ENCODE data around the gene DEPDC1. TPM values are rescaled to one million over a fixed set of nuclear protein-coding genes. Genes with fewer than 3 reads are reported as not detected.

DEPDC1 gene
- total RNA-seq, 1 experiment from 2014 or later = 44.5 TPM

DNA sequence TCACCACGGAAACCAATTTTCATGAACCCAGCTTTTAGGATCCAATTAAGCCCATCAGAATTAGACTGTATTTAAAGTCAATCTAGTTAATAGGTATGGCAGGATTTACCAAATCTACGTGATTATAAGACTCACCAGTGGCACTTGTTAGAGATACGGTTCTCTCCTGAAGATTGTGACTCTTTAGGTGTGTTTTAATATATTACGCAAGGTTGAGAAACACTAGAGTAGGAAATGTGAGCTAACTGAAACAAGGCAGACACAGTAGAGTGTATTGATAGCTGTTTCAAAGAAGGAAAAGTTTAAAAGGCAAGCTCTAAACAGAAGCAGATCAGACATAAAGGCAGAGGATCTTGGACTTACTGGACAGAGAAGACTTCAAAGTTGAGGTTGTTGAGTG lies 35.9 kb downstream of the DEPDC1 start:
- no peak overlapping the region for H3K4me3 Mint-ChIP-seq
- no peak overlapping the region for H3K27ac Mint-ChIP-seq
- POLR2A ChIA-PET = no interaction called here
- ATAC-seq = no peak
- no peaks in the 10 kb centered on the region for H3K27me3 Mint-ChIP-seq (ENCODE audit: low read depth)
- TF ChIP-seq, protein P1, sequence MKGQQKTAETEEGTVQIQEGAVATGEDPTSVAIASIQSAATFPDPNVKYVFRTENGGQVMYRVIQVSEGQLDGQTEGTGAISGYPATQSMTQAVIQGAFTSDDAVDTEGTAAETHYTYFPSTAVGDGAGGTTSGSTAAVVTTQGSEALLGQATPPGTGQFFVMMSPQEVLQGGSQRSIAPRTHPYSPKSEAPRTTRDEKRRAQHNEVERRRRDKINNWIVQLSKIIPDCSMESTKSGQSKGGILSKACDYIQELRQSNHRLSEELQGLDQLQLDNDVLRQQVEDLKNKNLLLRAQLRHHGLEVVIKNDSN (CRISPR knock-in tag; IDR thresholded peaks at IDR 0.05) = no peak
- TF ChIP-seq, protein P2, sequence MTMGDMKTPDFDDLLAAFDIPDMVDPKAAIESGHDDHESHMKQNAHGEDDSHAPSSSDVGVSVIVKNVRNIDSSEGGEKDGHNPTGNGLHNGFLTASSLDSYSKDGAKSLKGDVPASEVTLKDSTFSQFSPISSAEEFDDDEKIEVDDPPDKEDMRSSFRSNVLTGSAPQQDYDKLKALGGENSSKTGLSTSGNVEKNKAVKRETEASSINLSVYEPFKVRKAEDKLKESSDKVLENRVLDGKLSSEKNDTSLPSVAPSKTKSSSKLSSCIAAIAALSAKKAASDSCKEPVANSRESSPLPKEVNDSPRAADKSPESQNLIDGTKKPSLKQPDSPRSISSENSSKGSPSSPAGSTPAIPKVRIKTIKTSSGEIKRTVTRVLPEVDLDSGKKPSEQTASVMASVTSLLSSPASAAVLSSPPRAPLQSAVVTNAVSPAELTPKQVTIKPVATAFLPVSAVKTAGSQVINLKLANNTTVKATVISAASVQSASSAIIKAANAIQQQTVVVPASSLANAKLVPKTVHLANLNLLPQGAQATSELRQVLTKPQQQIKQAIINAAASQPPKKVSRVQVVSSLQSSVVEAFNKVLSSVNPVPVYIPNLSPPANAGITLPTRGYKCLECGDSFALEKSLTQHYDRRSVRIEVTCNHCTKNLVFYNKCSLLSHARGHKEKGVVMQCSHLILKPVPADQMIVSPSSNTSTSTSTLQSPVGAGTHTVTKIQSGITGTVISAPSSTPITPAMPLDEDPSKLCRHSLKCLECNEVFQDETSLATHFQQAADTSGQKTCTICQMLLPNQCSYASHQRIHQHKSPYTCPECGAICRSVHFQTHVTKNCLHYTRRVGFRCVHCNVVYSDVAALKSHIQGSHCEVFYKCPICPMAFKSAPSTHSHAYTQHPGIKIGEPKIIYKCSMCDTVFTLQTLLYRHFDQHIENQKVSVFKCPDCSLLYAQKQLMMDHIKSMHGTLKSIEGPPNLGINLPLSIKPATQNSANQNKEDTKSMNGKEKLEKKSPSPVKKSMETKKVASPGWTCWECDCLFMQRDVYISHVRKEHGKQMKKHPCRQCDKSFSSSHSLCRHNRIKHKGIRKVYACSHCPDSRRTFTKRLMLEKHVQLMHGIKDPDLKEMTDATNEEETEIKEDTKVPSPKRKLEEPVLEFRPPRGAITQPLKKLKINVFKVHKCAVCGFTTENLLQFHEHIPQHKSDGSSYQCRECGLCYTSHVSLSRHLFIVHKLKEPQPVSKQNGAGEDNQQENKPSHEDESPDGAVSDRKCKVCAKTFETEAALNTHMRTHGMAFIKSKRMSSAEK (CRISPR knock-in tag; IDR thresholded peaks at IDR 0.05; ENCODE audit: borderline replicate concordance) = no peak
- no peak for TF ChIP-seq ZNF121 (CRISPR knock-in tag; IDR thresholded peaks at IDR 0.05)
- no peak for TF ChIP-seq ZBTB21 (CRISPR knock-in tag; IDR thresholded peaks at IDR 0.05; ENCODE audit: borderline replicate concordance)
- no peak for TF ChIP-seq JUN (CRISPR knock-in tag; IDR thresholded peaks at IDR 0.05)
- DNase-seq (ENCODE audit: low spot score) = no peak
- CTCF ChIA-PET = no interaction called here
- H3K36me3 Mint-ChIP-seq = peaks cover 14% of the 10 kb centered on the region
- H3K4me1 Mint-ChIP-seq = peaks cover 11% of the 10 kb centered on the region
- peaks cover 16% of the 10 kb centered on the region for H3K9me3 Mint-ChIP-seq

DNA sequence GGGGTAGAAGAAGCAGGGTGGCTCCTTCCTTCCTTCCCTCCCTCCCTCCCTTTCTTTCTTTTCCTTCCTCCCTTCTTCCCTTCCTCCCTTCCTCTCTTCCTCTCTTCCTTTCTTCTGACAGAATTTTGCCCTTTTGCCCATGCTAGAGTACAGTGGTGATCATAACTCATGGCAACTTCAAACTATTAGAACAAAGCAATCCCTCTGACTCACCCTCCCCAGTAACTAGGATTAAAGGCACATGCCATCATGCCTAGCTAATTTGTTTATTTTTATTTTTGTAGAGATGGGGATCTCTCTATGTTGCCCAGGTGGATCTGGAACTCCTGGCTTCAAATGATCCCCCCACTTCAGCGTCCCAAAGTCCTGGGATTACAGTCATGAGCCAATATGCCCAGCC lies 37.1 kb downstream of the DEPDC1 start:
- ChIA-PET POLR2A (no interaction called here), CTCF (no interaction called here)
- TF ChIP-seq, protein P3, sequence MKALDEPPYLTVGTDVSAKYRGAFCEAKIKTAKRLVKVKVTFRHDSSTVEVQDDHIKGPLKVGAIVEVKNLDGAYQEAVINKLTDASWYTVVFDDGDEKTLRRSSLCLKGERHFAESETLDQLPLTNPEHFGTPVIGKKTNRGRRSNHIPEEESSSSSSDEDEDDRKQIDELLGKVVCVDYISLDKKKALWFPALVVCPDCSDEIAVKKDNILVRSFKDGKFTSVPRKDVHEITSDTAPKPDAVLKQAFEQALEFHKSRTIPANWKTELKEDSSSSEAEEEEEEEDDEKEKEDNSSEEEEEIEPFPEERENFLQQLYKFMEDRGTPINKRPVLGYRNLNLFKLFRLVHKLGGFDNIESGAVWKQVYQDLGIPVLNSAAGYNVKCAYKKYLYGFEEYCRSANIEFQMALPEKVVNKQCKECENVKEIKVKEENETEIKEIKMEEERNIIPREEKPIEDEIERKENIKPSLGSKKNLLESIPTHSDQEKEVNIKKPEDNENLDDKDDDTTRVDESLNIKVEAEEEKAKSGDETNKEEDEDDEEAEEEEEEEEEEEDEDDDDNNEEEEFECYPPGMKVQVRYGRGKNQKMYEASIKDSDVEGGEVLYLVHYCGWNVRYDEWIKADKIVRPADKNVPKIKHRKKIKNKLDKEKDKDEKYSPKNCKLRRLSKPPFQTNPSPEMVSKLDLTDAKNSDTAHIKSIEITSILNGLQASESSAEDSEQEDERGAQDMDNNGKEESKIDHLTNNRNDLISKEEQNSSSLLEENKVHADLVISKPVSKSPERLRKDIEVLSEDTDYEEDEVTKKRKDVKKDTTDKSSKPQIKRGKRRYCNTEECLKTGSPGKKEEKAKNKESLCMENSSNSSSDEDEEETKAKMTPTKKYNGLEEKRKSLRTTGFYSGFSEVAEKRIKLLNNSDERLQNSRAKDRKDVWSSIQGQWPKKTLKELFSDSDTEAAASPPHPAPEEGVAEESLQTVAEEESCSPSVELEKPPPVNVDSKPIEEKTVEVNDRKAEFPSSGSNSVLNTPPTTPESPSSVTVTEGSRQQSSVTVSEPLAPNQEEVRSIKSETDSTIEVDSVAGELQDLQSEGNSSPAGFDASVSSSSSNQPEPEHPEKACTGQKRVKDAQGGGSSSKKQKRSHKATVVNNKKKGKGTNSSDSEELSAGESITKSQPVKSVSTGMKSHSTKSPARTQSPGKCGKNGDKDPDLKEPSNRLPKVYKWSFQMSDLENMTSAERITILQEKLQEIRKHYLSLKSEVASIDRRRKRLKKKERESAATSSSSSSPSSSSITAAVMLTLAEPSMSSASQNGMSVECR (CRISPR knock-in tag; IDR thresholded peaks at IDR 0.05; ENCODE audit: borderline replicate concordance) = no peak
- TF ChIP-seq MYBL2 (CRISPR knock-in tag; IDR thresholded peaks at IDR 0.05) = no peak
- TF ChIP-seq, protein P4, sequence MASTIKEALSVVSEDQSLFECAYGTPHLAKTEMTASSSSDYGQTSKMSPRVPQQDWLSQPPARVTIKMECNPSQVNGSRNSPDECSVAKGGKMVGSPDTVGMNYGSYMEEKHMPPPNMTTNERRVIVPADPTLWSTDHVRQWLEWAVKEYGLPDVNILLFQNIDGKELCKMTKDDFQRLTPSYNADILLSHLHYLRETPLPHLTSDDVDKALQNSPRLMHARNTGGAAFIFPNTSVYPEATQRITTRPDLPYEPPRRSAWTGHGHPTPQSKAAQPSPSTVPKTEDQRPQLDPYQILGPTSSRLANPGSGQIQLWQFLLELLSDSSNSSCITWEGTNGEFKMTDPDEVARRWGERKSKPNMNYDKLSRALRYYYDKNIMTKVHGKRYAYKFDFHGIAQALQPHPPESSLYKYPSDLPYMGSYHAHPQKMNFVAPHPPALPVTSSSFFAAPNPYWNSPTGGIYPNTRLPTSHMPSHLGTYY (CRISPR knock-in tag; IDR thresholded peaks at IDR 0.05) = no peak
- TF ChIP-seq, protein P5, sequence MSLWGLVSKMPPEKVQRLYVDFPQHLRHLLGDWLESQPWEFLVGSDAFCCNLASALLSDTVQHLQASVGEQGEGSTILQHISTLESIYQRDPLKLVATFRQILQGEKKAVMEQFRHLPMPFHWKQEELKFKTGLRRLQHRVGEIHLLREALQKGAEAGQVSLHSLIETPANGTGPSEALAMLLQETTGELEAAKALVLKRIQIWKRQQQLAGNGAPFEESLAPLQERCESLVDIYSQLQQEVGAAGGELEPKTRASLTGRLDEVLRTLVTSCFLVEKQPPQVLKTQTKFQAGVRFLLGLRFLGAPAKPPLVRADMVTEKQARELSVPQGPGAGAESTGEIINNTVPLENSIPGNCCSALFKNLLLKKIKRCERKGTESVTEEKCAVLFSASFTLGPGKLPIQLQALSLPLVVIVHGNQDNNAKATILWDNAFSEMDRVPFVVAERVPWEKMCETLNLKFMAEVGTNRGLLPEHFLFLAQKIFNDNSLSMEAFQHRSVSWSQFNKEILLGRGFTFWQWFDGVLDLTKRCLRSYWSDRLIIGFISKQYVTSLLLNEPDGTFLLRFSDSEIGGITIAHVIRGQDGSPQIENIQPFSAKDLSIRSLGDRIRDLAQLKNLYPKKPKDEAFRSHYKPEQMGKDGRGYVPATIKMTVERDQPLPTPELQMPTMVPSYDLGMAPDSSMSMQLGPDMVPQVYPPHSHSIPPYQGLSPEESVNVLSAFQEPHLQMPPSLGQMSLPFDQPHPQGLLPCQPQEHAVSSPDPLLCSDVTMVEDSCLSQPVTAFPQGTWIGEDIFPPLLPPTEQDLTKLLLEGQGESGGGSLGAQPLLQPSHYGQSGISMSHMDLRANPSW (CRISPR knock-in tag; conservative IDR thresholded peaks at IDR 0.05; ENCODE audit: low read depth) = no peak
- TF ChIP-seq, protein P6, sequence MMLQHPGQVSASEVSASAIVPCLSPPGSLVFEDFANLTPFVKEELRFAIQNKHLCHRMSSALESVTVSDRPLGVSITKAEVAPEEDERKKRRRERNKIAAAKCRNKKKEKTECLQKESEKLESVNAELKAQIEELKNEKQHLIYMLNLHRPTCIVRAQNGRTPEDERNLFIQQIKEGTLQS (CRISPR knock-in tag; conservative IDR thresholded peaks at IDR 0.05) = no peak
- no peak for TF ChIP-seq CREM (CRISPR knock-in tag; IDR thresholded peaks at IDR 0.05)
- no peak for TF ChIP-seq ATF1 (CRISPR knock-in tag; IDR thresholded peaks at IDR 0.05)
- no peak for TF ChIP-seq GRHL2 (CRISPR knock-in tag; IDR thresholded peaks at IDR 0.05; ENCODE audit: insufficient replicate concordance, severe bottlenecking)
- no peak for TF ChIP-seq NR3C1 (CRISPR knock-in tag; conservative IDR thresholded peaks at IDR 0.05; ENCODE audit: low read depth)
- no peak for TF ChIP-seq JUN (CRISPR knock-in tag; IDR thresholded peaks at IDR 0.05)
- no peak for TF ChIP-seq SMAD3 (CRISPR knock-in tag; IDR thresholded peaks at IDR 0.05; ENCODE audit: borderline replicate concordance)
- TF ChIP-seq GABPB1 (CRISPR knock-in tag; IDR thresholded peaks at IDR 0.05) = no peak
- TF ChIP-seq NFATC4 (CRISPR knock-in tag; IDR thresholded peaks at IDR 0.05) = no peak
- H3K36me3 Mint-ChIP-seq = peaks cover 14% of the 10 kb centered on the region
- no peak for ATAC-seq
- no peak for DNase-seq (ENCODE audit: low spot score)
- H3K9me3 Mint-ChIP-seq = peaks cover 16% of the 10 kb centered on the region
- no peak overlapping the region for H3K27ac Mint-ChIP-seq
- no peak overlapping the region for H3K4me3 Mint-ChIP-seq
- peaks cover 5% of the 10 kb centered on the region for H3K4me1 Mint-ChIP-seq
- no peaks in the 10 kb centered on the region for H3K27me3 Mint-ChIP-seq (ENCODE audit: low read depth)
